Colonic mucosa (tissue), 4 donors: Measurements from ENCODE around the gene WRAP73. TPM values are rescaled to one million over a fixed set of nuclear protein-coding genes. Genes with fewer than 3 reads are reported as not detected.

Experiments
- DNase-seq: peaks from one replicate; pipeline ENCODE4 v3.0.0-alpha.2; 2020
- H3K27ac ChIP-seq: fragments of 200-600 bp; one replicate; pipeline ENCODE4 v1.8.0; 2021
- H3K27me3 ChIP-seq: fragments of 200-600 bp; one replicate; pipeline ENCODE4 v1.8.0; 2021
- H3K36me3 ChIP-seq: fragments of 200-600 bp; one replicate; pipeline ENCODE4 v1.8.0; 2021
- H3K4me1 ChIP-seq: fragments of 200-600 bp; one replicate; pipeline ENCODE4 v1.8.0; 2021; ENCODE audit warnings: mild to moderate bottlenecking
- H3K4me3 ChIP-seq: fragments of 200-600 bp; one replicate; pipeline ENCODE4 v1.8.0; 2021
- H3K9ac ChIP-seq, 2 donors: one replicate each; pipeline ENCODE4 v1.7.0; 2013; ENCODE audit warnings: control low read depth in 2 of 2, low read depth in 2 of 2, low read length in 2 of 2
- H3K9me3 ChIP-seq: fragments of 200-600 bp; one replicate; pipeline ENCODE4 v1.8.0; 2021
- CTCF ChIP-seq: fragments of 200-600 bp; IDR thresholded peaks from one replicate; pipeline ENCODE4 v1.8.0; 2022; ENCODE audit warnings: antibody characterized with exemption, mild to moderate bottlenecking
- intact Hi-C: fragments of 100-400 bp; cut with DNase I; formaldehyde crosslinking; loops from one replicate; pipeline ENCODE4 v1.14.1; 2022
- total RNA-seq, 2 donors: library from RNA; stranded (reverse); fragmentation: NEBNext Ultra II Directional in 1 of 2; extraction: Animal tissue kit (Norgen Biotek cat#: 25700) in 1 of 2; gene quantifications; one replicate each; pipeline ENCODE4 v1.2.1, GENCODE V29; 2021
- donor health status: healthy.
- donor health status: DM: no; HTN: no; CAD: no.
- donor health status: DM: no; HTN: no; CAD: no.

Gene WRAP73
- total RNA-seq, 2 donors from 2014 or later: 19.9 to 24.2 TPM

GRCh38 chr1:3610527-3611169 is 39.3 kb downstream of the WRAP73 start:
- no peak overlapping the region for H3K9ac ChIP-seq
- H3K27me3 ChIP-seq: peaks cover 7% of the 10 kb centered on the region
- no peaks in the 10 kb centered on the region for H3K36me3 ChIP-seq
- H3K9me3 ChIP-seq: no peaks in the 10 kb centered on the region
- intact Hi-C loops: no loop called here
- TF ChIP-seq CTCF: no peak
- DNase-seq: no peak
- no peak overlapping the region for H3K27ac ChIP-seq
- peak overlapping the region; percentile 44 for H3K4me3 ChIP-seq
- H3K4me1 ChIP-seq: peaks cover 8% of the 10 kb centered on the region

DNA sequence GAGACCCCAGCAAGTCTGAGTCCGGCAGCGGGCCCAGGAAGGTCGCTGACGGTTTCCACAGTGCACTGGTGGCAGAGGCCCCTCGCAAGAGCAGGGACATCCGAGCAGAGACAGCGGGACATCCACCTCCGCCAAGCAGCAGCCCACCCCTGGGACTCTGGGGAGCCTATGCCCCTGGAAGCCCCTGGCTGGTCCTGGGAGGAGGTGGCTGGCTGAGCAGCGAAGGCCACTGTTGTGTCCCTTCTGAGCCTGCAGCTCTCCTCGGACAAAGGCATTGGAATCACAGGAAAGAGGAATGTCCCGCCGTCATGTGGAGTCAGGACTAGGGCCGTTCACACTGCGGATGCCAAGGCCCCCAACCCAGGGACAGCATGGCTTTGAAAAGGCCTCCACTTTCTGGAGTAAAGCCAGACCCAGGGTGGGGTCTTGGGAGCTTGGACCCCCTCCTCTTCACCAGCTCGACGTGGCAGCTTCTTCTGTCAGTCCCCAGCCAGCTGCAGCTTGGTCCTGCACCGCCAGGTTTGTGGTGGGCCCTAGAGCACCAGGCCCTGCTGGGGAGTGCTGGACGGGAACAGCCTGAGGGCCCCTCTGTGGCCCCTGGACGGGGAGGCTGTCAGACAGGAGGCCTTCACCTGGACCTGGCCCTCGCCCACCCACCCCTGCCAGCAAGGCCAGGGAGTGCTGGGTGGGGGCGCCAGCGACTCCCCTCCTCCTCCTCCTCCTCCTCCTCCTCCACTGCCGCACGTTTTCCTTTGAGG is 40.0 kb downstream of the WRAP73 start:
- no peak for DNase-seq
- Histone ChIP-seq H3K27me3 (peaks cover 7% of the 10 kb centered on the region), H3K9me3 (no peaks in the 10 kb centered on the region), H3K4me3 (no peak overlapping the region), H3K4me1 (peaks cover 8% of the 10 kb centered on the region), H3K9ac (no peak overlapping the region), H3K36me3 (no peaks in the 10 kb centered on the region), H3K27ac (no peak overlapping the region)
- TF ChIP-seq CTCF: no peak
- intact Hi-C loops: no loop called here

DNA sequence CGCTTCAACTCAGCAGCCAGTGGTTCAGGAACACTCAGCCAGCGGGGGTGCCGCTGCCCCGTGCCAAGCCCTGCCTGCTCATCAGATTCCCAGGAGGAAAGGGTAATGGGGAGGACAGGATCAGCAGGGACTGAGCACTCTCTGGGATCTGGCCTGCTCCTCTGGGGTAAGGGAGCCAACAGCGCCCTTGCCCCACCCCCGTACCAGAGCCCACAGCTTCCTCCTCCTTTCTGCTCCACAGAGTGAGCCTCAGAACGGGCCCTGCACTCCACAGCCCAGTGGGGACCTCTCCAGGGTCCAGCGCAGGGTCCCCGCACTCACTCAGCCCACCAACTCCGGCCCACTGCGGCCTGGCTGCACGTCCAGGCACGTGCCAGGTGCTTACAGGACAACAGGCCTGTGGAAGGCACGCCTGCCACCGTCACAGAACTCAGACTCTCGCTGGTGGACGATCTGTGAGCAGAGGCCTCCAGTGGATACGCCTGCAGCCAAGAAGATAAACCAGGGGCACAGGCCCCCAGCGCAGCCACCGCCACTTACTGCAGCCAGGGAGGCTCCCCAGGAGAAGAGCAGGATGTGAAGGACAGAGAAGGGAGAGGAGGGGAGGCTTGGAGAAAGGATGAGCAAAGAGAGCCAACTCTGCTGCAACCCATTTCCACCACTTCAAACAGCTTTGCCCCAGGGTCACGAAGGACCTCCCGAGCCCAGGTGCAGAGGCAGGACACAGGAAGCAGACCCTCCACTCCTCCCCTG is 40.7 kb downstream of the WRAP73 start:
- DNase-seq: no peak
- no peak overlapping the region for H3K9ac ChIP-seq
- H3K9me3 ChIP-seq: no peaks in the 10 kb centered on the region
- no peak overlapping the region for H3K4me3 ChIP-seq
- intact Hi-C loops: no loop called here
- no peak overlapping the region for H3K27ac ChIP-seq
- peaks cover 8% of the 10 kb centered on the region for H3K4me1 ChIP-seq
- peaks cover 7% of the 10 kb centered on the region for H3K27me3 ChIP-seq
- no peaks in the 10 kb centered on the region for H3K36me3 ChIP-seq
- no peak for TF ChIP-seq CTCF

GRCh38 chr1:3608154-3608553 is 41.7 kb downstream of the WRAP73 start:
- Histone ChIP-seq H3K27me3 (peaks cover 7% of the 10 kb centered on the region), H3K36me3 (no peaks in the 10 kb centered on the region), H3K27ac (no peak overlapping the region), H3K4me1 (peaks cover 8% of the 10 kb centered on the region), H3K9ac (no peak overlapping the region), H3K4me3 (no peak overlapping the region), H3K9me3 (no peaks in the 10 kb centered on the region)
- no peak for DNase-seq
- intact Hi-C loops: no loop called here
- no peak for TF ChIP-seq CTCF

GRCh38 chr1:3607703-3608065 is 42.2 kb downstream of the WRAP73 start:
- peaks cover 7% of the 10 kb centered on the region for H3K27me3 ChIP-seq
- intact Hi-C loops: no loop called here
- H3K36me3 ChIP-seq: no peaks in the 10 kb centered on the region
- no peak overlapping the region for H3K9ac ChIP-seq
- DNase-seq: no peak
- no peaks in the 10 kb centered on the region for H3K9me3 ChIP-seq
- peaks cover 8% of the 10 kb centered on the region for H3K4me1 ChIP-seq
- TF ChIP-seq CTCF: no peak
- no peak overlapping the region for H3K27ac ChIP-seq
- H3K4me3 ChIP-seq: no peak overlapping the region
